ENCODE measurements around the gene BPIFB2. TPM values are rescaled to one million over a fixed set of nuclear protein-coding genes. Genes with fewer than 3 reads are reported as not detected.

The BPIFB2 gene
- total RNA-seq, 1 donor from 2014 or later: 0.31 TPM

DNA sequence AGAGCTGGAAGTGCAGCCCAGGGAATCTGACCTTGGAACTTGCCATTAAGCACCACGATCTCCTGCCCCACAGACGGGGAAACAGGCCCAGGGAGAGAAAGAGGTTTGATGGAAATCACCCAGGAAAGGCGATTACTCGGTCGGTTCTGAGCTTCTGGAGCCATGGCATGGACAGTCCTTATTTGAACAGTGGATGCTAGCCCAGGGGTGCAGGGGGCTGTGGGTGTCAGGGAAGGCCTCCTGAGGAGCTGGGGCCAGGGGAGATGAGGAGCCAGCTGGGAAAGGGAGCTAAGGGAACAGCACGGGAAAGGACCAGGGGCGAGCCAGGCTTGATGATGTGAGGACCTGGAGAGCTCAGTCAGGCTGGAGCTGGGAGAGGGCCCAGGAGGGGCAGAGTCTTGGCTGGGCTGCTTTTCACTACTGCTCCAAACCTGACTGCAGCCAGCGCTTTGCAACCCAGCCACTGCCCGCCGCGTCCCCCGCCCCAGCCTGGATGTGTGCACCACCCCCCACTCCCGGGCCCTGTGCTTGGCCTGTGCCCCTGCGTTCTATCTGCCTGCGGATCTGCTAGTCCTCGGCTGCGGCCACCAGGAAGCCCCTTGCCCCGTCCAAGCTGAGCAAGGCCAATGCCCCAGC lies 21.1 kb upstream of the BPIFB2 start:
- DNase-seq: no peak

DNA sequence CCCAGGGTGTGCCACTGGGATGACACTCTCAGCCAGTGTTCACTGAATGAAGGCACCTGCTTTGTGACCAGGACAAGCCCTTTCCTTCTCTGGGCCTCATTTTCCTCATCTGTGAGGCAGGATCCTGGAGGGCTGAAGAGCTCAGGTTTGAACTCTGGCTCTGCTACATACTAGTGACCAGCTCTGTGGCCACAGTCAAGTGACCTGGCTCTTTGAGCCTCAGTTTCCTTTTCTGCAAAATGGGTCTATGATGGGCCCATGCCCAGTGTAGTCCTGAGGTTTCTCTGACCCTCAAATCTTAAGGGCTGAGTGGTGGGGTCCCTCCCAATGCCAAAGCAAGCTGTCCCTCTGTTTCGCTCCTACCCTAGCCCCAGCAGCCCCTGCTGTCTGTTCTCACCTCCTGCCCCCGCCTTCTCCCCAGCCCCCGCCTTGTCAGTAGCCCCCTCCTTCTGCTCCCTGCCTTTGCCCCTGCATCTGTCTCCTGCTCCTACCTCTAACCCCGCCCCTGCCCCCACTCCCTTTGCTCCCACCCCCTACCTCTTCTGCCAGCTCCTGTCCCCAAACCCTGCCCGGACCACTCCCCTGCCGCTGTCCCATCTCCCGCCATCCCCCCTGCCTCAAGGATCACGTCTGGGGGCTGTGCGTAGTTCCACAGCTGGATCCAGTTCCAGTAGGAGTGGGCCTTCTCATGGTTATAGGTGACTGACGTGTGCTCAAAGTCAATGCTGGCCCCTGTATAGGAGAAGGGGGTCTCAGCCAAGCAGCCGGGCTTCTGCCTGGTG lies 20.3 kb upstream of the BPIFB2 start:
- no peak for DNase-seq

DNA sequence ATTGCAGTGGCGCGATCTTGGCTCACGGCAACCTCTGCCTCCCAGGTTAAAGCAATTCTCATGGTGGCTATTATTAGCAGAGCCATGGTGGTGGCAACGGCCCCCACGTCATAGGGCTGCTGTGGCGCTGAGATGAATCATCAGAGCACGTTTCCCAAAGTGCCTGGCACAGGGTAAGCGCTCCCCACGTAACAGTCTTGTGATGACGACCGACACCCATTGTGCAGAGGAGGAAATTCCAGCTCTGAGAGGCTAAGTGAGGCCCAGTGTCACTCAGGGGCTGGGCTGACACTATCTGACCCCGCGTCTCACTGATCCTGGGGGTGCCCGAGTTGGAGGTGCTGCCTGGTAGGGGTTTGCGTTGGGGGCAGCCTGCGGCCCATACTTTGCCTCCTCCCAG lies 19.5 kb upstream of the BPIFB2 start:
- no peak for DNase-seq

DNA sequence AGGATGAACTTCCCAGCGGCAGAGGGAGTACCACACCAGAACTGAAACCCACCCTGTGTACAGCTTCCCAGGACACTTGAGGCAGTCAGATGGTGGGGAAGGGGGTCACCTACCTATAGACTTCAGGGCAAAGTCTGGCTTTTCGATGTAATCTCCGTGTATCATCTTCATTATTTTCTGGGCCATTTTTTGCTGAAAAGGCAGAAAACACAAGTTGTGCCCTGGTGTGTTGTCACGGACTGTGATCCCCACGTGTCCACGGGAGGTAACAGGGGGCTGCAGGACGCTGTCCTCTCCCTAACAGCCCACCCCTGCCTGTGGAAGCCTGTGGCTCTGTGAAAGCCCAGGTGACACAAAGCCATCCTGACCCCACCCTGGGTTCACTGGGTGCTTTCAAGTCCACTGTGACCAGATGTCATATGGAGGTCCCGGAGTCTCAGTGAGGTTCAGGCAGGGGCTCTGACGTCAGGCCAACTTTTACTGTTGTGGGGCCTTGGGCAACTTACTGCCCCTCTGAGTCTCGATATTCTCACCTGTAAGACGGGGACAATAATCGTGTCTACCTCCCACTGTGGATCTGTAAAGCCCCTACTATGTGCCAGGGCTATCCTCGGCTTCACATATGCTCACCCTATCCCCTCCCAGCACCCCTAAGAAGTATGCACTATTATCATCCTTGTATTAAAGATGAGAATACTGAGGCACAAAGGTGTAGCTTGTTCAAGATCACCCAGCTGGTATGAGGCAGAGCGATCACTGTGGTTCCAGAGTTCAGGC lies 17.8 kb upstream of the BPIFB2 start:
- no peak for DNase-seq

- no peak for DNase-seq
Observed at GRCh38 chr20:32990426-32990825, 17.1 kb upstream of the BPIFB2 start.

- DNase-seq: no peak
Observed at GRCh38 chr20:32991383-32991782, 16.1 kb upstream of the BPIFB2 start.

GRCh38 chr20:32991792-32992641 lies 15.5 kb upstream of the BPIFB2 start:
- no peak for DNase-seq

DNA sequence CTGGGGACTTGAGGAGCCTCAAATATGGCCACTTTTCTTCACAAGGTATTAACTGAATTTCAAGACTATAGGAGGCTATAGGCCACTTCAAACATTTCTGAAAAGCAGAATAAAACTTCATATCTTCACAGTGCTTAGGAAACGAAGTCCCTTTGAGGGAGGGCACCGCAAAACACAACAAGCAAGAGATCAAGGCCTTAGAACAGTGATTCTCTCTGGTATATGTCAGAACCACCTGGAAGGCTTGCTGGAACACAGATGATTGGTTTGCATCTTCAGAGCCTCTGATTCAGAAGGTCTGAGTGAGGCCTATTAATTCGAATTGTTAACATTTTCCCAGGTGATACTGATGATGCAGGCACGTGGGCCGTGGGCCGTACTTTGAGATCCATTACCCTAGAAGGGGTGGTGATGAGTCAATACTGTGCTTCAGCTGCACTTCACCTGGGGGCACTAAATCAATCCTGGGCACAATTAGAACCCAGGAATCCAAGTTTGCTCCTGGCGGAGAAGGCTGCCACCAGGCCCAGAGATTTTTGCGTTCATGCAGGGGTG lies 13.9 kb upstream of the BPIFB2 start:
- DNase-seq: no peak

DNA sequence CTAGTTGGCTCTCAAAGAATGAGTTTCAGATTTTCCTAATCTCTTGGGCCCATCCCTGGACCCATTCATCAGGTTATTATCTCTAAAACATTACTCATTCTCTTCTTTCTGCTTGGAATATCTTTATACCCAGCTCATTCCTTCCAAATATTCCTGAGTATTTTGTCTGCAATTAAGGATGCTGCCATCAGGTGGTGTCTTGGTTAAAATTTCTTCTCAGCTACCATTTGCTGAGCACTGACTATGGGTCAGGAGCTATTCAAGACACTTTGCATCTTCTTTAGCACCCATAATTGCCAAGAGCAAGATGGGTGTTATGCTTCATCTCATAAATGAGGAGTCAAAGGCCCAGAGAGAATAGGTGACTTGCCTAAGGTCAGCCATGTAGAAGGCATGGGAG lies 11.7 kb upstream of the BPIFB2 start:
- no peak for DNase-seq

GRCh38 chr20:32997431-32997830 lies 10.1 kb upstream of the BPIFB2 start:
- DNase-seq: no peak

GRCh38 chr20:32999603-33000250 lies 7.8 kb upstream of the BPIFB2 start:
- no peak for DNase-seq

- no peak for DNase-seq
Observed at GRCh38 chr20:33000802-33001466, 6.6 kb upstream of the BPIFB2 start.

- DNase-seq: no peak
Observed at GRCh38 chr20:33002087-33002808, 5.3 kb upstream of the BPIFB2 start.

DNA sequence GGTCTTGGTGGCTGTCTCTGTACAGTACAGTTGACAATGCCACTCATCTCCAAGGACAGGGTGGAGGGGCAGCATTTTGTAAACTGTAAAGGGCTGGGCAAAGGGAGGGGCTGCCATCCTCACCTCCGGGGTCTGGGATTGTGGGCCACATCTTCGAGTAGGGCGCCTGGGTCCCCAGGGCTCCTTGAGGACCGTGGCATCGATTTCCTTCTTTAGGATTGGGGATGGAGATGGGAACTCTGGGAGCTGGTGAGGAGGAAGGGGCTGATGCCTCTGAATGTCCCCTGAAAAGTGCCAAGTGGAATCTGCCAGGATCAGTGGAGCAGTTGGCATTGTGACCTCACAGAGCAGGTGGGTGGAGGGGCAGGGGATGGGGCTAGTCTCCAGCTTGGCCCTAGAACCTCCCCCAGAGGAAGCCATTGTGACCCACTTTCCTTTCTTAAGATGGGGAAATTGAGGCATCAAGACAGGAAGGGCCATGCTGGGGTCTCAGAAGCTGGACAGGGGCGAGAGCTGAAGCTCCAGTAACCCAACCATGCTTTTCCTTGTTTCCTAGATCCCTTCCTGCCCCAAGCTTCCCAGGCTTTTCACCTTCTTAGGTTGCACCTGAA lies 3.3 kb upstream of the BPIFB2 start, which contains the start of gene SUN5:
SUN5 (minus strand) TSS at position 293 of the 611 bp plus-strand sequence; CDS start at position 200, 93 bp downstream.
- no peak for DNase-seq

GRCh38 chr20:33005132-33005566 lies 2.4 kb upstream of the BPIFB2 start:
- no peak for DNase-seq

GRCh38 chr20:33005908-33006775 lies 1.4 kb upstream of the BPIFB2 start:
- no peak for DNase-seq

DNA sequence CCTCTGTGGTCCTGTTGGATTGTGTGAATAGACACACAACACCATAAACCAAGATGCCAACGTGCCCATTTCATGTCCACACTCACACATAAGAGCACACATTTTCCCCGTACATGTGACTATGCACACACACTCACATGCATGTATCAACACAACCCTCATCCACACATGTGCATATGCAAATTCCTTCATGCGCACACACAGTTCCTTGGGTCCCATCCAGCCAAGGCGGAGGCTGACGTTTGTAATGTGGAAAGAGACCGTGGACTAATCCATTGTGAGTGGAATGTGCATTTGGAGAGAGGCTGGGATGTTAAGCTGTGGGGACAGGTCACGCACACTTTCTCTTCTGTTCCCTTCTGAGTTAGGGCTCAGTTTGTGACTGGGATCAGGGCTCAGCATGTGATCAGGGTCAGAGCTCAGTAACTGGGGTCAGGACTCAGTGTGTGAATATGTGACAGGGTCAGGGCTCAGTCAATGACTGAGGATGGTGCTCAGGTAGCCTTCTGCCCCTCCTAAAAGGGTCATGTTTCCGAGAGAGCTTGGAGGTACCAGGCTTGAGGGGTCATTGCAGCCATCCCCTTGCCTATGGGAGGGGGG lies 628 bp upstream of the BPIFB2 start:
- DNase-seq: no peak
